Choroid plexus epithelial cell (primary cell): Measurements from ENCODE around the gene RARB.

Experiments used
- DNase-seq: peaks from one replicate; pipeline ENCODE4 v3.0.0-alpha.2; 2010; ENCODE audit warnings: low read depth
- H3K4me3 ChIP-seq: 2 replicates; pipeline ENCODE4 v1.5.1; 2011; ENCODE audit warnings: low read depth, mild to moderate bottlenecking, control low read depth, low read length, moderate library complexity
- TF ChIP-seq, protein P1 (sequence below): conservative IDR thresholded peaks from 2 replicates; pipeline ENCODE4 v1.5.1; 2011; ENCODE audit warnings: low read depth, mild to moderate bottlenecking, control low read depth, inconsistent platforms, low read length, moderate library complexity

The RARB gene

DNA sequence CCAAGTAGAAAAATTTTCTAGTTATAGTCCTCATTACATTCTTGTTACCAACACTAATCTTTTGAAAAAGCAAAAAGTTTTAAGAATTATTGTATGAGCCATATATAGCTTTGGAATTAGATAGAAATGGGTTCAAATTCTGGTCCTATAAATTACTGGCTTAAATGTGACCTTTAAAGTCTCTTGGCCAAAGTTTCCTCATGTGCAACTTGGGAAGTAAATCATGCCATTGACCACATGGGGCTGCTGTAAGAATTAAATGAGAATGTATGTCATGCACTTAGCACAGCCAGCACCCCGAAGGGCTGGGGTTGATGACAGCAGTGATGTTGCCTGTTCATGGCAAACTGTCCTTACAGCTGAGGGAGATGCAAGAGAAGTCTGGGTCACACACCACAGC, 128.4 kb downstream of the RARB start:
- TF ChIP-seq, protein P1, sequence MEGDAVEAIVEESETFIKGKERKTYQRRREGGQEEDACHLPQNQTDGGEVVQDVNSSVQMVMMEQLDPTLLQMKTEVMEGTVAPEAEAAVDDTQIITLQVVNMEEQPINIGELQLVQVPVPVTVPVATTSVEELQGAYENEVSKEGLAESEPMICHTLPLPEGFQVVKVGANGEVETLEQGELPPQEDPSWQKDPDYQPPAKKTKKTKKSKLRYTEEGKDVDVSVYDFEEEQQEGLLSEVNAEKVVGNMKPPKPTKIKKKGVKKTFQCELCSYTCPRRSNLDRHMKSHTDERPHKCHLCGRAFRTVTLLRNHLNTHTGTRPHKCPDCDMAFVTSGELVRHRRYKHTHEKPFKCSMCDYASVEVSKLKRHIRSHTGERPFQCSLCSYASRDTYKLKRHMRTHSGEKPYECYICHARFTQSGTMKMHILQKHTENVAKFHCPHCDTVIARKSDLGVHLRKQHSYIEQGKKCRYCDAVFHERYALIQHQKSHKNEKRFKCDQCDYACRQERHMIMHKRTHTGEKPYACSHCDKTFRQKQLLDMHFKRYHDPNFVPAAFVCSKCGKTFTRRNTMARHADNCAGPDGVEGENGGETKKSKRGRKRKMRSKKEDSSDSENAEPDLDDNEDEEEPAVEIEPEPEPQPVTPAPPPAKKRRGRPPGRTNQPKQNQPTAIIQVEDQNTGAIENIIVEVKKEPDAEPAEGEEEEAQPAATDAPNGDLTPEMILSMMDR, result peak; percentile 20
- H3K4me3 ChIP-seq, result no peak overlapping the region
- peak; percentile 47 for DNase-seq

DNA sequence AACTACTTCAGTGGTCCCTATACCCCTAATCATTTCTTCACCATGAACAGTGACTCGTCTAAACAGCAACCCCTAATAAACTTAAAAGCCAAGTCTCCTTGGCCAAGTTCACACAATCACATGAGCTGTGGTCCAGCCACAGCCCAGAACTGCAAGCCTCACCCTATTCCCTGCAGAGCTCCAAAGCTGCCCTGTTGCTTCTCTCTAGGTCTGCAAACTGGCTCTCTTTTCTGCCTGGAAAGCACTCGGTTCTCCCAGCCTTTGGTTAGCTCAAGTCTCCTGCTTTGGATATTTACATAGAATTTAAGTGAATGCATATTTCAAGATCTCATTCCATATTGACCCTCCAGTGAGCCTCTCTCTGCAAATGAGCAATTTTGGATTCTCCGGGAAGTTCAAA, 129.6 kb downstream of the RARB start:
- peak; percentile 76 for DNase-seq
- TF ChIP-seq, protein P1, result no peak
- no peak overlapping the region for H3K4me3 ChIP-seq

DNA sequence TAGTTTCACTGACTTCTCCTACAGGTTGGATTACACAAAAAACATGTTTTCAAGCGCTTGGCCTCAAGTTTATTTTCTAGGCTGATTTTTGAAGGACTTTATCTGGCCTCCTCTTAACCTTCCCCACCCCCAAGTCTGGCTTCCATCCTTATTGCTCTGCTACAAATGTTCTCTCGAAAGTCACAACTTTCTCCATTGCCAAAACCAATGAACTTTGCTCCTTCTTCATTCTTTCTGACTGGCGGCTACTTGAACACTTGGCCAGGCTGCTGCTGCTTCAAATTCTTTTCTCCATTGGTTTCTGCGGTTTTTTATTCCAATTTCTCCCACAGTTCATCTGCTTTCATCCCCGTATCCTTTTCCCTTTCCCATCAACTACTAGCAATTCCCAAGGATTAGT, 130.1 kb downstream of the RARB start:
- TF ChIP-seq, protein P1, result no peak
- H3K4me3 ChIP-seq, result no peak overlapping the region
- DNase-seq, result peak; percentile 90

DNA sequence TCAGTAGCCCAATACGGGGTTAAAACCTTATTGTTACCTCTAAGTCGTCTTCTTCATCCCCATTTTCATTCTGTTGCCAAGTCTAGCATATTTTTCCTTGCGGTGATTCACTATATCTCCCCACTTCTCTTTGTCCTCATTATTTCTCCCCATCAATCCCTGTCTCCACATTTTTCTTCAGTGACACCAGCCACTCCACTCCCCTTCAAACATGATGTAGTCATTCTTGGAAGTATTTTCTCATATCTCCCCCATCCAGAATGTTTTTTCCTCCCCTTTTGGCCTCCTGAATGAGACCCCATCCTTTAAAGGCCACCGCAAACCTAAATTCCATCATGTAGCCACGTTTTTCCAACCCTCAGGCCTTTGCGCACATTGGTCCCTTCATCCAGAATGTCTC, 130.7 kb downstream of the RARB start:
- no peak for DNase-seq
- no peak overlapping the region for H3K4me3 ChIP-seq
- TF ChIP-seq, protein P1, result no peak

DNA sequence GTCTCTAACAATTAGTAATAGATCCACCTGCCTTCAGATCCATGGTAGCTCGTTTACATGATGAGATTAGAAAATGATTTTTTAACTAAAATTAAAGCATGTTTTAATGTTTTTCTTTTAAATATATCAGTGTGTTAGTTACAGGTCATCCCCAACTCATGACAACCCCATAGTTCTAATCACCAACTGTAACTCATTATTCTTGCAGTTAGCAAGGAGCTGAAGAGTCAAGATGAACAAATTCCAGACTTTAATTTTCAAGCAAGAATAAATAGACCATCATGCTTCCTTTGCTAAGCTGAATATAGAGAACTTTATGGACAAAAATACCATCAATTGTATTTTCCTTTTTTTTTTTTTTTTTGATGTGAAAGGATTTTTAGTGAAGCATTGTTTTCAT, 135.5 kb downstream of the RARB start:
- TF ChIP-seq, protein P1, result no peak
- DNase-seq, result no peak
- H3K4me3 ChIP-seq, result no peak overlapping the region

DNA sequence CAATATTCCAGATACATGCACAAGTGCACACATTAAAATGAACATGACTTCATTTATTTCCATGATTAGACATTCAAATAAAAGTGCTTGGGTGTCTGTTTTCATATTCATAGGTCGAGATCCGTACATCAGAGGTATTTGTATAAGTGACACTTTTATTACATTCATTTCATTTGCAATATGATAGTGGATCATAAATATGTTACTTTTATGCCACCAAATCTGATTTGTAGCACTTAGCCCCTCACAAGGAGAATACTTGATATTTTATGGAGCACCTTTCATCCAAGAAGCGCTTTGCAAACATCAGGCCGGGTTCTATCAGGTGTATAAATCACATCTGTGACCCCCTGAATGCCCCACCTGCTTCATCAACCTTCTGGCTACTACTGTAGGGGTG, 136.0 kb downstream of the RARB start:
- DNase-seq, result no peak
- no peak overlapping the region for H3K4me3 ChIP-seq
- TF ChIP-seq, protein P1, result no peak

DNA sequence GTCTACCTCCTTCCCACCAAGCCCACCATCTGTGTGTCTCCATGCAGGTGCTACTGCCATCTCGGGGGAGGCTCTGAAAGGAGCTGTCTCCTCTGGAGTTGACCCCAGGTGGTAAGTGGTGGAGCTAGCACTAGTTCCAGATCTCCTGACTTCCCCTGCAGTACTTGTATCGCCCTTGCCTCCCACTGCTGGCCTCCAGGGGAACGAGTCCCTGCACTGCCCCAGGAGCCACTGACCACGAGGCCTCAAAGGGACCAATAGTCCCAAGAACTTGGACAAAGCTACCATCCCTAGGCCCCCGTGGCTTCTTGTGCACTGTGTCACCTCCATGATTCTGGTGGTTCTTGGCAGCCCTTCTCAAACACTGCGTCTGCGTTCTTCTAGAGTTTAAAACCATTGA, 137.7 kb downstream of the RARB start:
- no peak for DNase-seq
- no peak overlapping the region for H3K4me3 ChIP-seq
- TF ChIP-seq, protein P1, result no peak
